ENCODE results near the gene SPAG8.
A peak's percentile ranks its signal among the peaks of the same experiment; 100 is the strongest.

DNA sequence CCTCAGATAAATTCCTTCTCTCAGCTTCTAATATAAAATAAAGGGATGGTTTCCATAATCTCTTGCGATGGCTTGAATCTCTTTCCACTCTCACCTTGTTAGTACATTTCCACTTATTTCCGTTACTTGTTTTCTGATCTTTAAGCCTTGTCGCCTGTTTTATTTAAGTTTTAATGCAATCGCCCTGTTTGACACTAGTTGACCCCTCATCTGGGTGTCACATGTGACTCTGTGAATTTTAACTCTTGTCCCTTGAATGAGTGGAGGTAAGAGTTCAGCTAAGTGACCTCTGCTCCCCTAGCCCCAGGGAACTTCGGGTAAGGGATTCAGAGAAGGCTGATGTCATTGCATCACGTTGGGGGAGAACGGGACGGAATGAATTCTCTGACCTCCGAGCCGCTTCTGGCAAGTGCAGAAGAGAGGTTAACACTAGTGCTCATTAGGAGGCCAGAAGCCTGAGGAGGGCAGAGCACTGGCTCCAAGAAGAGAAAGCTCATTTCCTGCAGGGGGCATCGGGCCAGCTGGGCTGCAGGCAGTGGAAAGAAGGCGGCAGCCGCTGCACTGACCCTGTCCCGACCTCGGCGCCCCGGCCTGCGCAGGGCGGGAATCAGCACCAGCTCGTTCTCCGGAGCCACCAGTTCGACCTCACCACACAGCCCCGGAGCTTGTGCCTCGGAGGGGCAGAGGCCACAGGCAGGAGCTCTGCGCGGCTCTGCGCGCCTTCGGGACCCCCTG is 2.2 kb upstream of the SPAG8 start:
- TF ChIP-seq, protein P1, sequence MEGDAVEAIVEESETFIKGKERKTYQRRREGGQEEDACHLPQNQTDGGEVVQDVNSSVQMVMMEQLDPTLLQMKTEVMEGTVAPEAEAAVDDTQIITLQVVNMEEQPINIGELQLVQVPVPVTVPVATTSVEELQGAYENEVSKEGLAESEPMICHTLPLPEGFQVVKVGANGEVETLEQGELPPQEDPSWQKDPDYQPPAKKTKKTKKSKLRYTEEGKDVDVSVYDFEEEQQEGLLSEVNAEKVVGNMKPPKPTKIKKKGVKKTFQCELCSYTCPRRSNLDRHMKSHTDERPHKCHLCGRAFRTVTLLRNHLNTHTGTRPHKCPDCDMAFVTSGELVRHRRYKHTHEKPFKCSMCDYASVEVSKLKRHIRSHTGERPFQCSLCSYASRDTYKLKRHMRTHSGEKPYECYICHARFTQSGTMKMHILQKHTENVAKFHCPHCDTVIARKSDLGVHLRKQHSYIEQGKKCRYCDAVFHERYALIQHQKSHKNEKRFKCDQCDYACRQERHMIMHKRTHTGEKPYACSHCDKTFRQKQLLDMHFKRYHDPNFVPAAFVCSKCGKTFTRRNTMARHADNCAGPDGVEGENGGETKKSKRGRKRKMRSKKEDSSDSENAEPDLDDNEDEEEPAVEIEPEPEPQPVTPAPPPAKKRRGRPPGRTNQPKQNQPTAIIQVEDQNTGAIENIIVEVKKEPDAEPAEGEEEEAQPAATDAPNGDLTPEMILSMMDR (conservative IDR thresholded peaks at IDR 0.05; ENCODE audit: low read depth in 2 of 2): peak; percentile 41 to 51
- TF ChIP-seq ZNF114 (CRISPR knock-in tag; IDR thresholded peaks at IDR 0.05) (no peak), EZH2 (IDR thresholded peaks at IDR 0.05; ENCODE audit: low read depth, unreplicated experiment) (no peak), POLR2AphosphoS5 (IDR thresholded peaks at IDR 0.05; ENCODE audit: low read depth) (no peak), EZH2phosphoT487 (IDR thresholded peaks at IDR 0.05; ENCODE audit: unreplicated experiment) (no peak), STAT1 (IDR thresholded peaks at IDR 0.05; ENCODE audit: unreplicated experiment) (no peak), CREB1 (CRISPR knock-in tag; IDR thresholded peaks at IDR 0.05; ENCODE audit: low read depth) (no peak)
- TF ChIP-seq, protein P2, sequence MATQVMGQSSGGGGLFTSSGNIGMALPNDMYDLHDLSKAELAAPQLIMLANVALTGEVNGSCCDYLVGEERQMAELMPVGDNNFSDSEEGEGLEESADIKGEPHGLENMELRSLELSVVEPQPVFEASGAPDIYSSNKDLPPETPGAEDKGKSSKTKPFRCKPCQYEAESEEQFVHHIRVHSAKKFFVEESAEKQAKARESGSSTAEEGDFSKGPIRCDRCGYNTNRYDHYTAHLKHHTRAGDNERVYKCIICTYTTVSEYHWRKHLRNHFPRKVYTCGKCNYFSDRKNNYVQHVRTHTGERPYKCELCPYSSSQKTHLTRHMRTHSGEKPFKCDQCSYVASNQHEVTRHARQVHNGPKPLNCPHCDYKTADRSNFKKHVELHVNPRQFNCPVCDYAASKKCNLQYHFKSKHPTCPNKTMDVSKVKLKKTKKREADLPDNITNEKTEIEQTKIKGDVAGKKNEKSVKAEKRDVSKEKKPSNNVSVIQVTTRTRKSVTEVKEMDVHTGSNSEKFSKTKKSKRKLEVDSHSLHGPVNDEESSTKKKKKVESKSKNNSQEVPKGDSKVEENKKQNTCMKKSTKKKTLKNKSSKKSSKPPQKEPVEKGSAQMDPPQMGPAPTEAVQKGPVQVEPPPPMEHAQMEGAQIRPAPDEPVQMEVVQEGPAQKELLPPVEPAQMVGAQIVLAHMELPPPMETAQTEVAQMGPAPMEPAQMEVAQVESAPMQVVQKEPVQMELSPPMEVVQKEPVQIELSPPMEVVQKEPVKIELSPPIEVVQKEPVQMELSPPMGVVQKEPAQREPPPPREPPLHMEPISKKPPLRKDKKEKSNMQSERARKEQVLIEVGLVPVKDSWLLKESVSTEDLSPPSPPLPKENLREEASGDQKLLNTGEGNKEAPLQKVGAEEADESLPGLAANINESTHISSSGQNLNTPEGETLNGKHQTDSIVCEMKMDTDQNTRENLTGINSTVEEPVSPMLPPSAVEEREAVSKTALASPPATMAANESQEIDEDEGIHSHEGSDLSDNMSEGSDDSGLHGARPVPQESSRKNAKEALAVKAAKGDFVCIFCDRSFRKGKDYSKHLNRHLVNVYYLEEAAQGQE (IDR thresholded peaks at IDR 0.05; ENCODE audit: unreplicated experiment): no peak
- TF ChIP-seq, protein P3, sequence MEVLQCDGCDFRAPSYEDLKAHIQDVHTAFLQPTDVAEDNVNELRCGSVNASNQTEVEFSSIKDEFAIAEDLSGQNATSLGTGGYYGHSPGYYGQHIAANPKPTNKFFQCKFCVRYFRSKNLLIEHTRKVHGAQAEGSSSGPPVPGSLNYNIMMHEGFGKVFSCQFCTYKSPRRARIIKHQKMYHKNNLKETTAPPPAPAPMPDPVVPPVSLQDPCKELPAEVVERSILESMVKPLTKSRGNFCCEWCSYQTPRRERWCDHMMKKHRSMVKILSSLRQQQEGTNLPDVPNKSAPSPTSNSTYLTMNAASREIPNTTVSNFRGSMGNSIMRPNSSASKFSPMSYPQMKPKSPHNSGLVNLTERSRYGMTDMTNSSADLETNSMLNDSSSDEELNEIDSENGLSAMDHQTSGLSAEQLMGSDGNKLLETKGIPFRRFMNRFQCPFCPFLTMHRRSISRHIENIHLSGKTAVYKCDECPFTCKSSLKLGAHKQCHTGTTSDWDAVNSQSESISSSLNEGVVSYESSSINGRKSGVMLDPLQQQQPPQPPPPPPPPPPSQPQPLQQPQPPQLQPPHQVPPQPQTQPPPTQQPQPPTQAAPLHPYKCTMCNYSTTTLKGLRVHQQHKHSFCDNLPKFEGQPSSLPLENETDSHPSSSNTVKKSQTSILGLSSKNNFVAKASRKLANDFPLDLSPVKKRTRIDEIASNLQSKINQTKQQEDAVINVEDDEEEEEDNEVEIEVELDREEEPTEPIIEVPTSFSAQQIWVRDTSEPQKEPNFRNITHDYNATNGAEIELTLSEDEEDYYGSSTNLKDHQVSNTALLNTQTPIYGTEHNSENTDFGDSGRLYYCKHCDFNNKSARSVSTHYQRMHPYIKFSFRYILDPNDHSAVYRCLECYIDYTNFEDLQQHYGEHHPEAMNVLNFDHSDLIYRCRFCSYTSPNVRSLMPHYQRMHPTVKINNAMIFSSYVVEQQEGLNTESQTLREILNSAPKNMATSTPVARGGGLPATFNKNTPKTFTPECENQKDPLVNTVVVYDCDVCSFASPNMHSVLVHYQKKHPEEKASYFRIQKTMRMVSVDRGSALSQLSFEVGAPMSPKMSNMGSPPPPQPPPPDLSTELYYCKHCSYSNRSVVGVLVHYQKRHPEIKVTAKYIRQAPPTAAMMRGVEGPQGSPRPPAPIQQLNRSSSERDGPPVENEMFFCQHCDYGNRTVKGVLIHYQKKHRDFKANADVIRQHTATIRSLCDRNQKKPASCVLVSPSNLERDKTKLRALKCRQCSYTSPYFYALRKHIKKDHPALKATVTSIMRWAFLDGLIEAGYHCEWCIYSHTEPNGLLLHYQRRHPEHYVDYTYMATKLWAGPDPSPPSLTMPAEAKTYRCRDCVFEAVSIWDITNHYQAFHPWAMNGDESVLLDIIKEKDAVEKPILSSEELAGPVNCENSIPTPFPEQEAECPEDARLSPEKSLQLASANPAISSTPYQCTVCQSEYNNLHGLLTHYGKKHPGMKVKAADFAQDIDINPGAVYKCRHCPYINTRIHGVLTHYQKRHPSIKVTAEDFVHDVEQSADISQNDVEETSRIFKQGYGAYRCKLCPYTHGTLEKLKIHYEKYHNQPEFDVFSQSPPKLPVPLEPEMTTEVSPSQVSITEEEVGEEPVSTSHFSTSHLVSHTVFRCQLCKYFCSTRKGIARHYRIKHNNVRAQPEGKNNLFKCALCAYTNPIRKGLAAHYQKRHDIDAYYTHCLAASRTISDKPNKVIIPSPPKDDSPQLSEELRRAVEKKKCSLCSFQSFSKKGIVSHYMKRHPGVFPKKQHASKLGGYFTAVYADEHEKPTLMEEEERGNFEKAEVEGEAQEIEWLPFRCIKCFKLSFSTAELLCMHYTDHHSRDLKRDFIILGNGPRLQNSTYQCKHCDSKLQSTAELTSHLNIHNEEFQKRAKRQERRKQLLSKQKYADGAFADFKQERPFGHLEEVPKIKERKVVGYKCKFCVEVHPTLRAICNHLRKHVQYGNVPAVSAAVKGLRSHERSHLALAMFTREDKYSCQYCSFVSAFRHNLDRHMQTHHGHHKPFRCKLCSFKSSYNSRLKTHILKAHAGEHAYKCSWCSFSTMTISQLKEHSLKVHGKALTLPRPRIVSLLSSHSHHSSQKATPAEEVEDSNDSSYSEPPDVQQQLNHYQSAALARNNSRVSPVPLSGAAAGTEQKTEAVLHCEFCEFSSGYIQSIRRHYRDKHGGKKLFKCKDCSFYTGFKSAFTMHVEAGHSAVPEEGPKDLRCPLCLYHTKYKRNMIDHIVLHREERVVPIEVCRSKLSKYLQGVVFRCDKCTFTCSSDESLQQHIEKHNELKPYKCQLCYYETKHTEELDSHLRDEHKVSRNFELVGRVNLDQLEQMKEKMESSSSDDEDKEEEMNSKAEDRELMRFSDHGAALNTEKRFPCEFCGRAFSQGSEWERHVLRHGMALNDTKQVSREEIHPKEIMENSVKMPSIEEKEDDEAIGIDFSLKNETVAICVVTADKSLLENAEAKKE (CRISPR knock-in tag; IDR thresholded peaks at IDR 0.05): no peak

Measured in GM23338 (cell line).